Left lung (tissue), 10 donors: Measurements from ENCODE around the gene LAMA2. TPM values are rescaled to one million over a fixed set of nuclear protein-coding genes. Genes with fewer than 3 reads are reported as not detected.

Experiments
- ATAC-seq: fragments of 200-7000 bp; cut with Tn5 transposase; one replicate; pipeline ENCODE4 v1.9.1; 2020; ENCODE audit warnings: moderate library complexity
- DNase-seq, 4 donors: peaks; one replicate each; pipeline ENCODE4 v3.0.0-alpha.2; 2013 to 2020
- H3K27ac ChIP-seq, 2 donors: fragments of 200-600 bp; sonication (generic) in 1 of 2; one replicate each; pipeline versions ENCODE4 v1.5.0 to v1.8.0; 2020 to 2021
- H3K27me3 ChIP-seq, 2 donors: fragments of 200-600 bp; sonication (generic) in 1 of 2; one replicate each; pipeline versions ENCODE4 v1.5.0 to v1.8.0; 2020 to 2021
- H3K36me3 ChIP-seq, 2 donors: fragments of 200-600 bp; sonication (generic) in 1 of 2; one replicate each; pipeline versions ENCODE4 v1.5.0 to v1.8.0; 2020 to 2021
- H3K4me1 ChIP-seq, 2 donors: fragments of 200-600 bp; one replicate each; pipeline ENCODE4 v1.8.0; 2021
- H3K4me3 ChIP-seq, 2 donors: fragments of 200-600 bp; sonication (generic) in 1 of 2; one replicate each; pipeline versions ENCODE4 v1.5.0 to v1.8.0; 2020 to 2021; ENCODE audit warnings: mild to moderate bottlenecking in 1 of 2
- H3K9me3 ChIP-seq, 2 donors: fragments of 200-600 bp; sonication (generic) in 1 of 2; one replicate each; pipeline versions ENCODE4 v1.5.0 to v1.8.0; 2020 to 2021
- CTCF ChIP-seq, 2 donors: fragments of 200-600 bp; sonication (generic) in 1 of 2; IDR thresholded peaks; one replicate each; pipeline versions ENCODE4 v1.5.0 to v1.8.0; 2021; ENCODE audit warnings: antibody characterized with exemption in 2 of 2
- intact Hi-C, 2 donors: fragments of 100-400 bp; cut with DNase I; formaldehyde crosslinking; loops; one replicate each; pipeline versions ENCODE4 v1.11.2 to v1.14.2; 2022
- polyA plus RNA-seq, 6 donors: library from polyadenylated mRNA; unstranded; fragments of 120-200 nt; gene quantifications; one replicate each; pipeline ENCODE4 v1.2.1, GENCODE V29; 2013; ENCODE audit not compliant: insufficient read length in 6 of 6
- total RNA-seq, 2 donors: library from RNA; stranded (reverse); fragmentation: NEBNext Ultra II Directional; extraction: Animal tissue kit (Norgen Biotek cat#: 25700); gene quantifications; one replicate each; pipeline ENCODE4 v1.2.1, GENCODE V29; 2021
- donor health status: DM: no; HTN: yes; CAD: no.
- donor health status: DM: no; HTN: no; CAD: no.

Gene LAMA2
- total and polyA plus RNA-seq, 8 donors: 32.7 to 91.7 (median 64.7) TPM

GRCh38 chr6:129282019-129282418 is 399.1 kb downstream of the LAMA2 start:
- no peak overlapping the region for H3K27ac ChIP-seq
- intact Hi-C loops: no loop called here
- no peaks in the 10 kb centered on the region for H3K27me3 ChIP-seq
- H3K9me3 ChIP-seq: no peaks in the 10 kb centered on the region
- H3K4me1 ChIP-seq: peaks cover 0 to 5% of the 10 kb centered on the region in 2 donors
- H3K4me3 ChIP-seq: no peak overlapping the region
- ATAC-seq (no peak), DNase-seq (no peak)
- no peaks in the 10 kb centered on the region for H3K36me3 ChIP-seq
- TF ChIP-seq CTCF (IDR thresholded peaks at IDR 0.05): no peak

- intact Hi-C loops: no loop called here
- no peak for TF ChIP-seq CTCF (IDR thresholded peaks at IDR 0.05)
- Histone ChIP-seq H3K36me3 (no peaks in the 10 kb centered on the region), H3K27ac (no peak overlapping the region), H3K9me3 (no peaks in the 10 kb centered on the region), H3K4me3 (no peak overlapping the region), H3K4me1 (peaks cover 0 to 5% of the 10 kb centered on the region in 2 donors), H3K27me3 (no peaks in the 10 kb centered on the region)
- DNase-seq (no peak), ATAC-seq (no peak)
Measured at GRCh38 chr6:129284225-129284624, 401.3 kb downstream of the LAMA2 start.

- Histone ChIP-seq H3K9me3 (no peaks in the 10 kb centered on the region), H3K4me1 (no peaks in the 10 kb centered on the region), H3K4me3 (no peak overlapping the region), H3K36me3 (no peaks in the 10 kb centered on the region), H3K27ac (no peak overlapping the region), H3K27me3 (no peaks in the 10 kb centered on the region)
- intact Hi-C loops: no loop called here
- DNase-seq: no peak
- ATAC-seq: no peak
- no peak for TF ChIP-seq CTCF (IDR thresholded peaks at IDR 0.05)
Measured at GRCh38 chr6:129287231-129288177, 404.6 kb downstream of the LAMA2 start.

- ATAC-seq: no peak
Measured at GRCh38 chr6:129289442-129289841, 406.5 kb downstream of the LAMA2 start.

More at GRCh38 chr6:129289442-129289841, 406.5 kb downstream of the LAMA2 start:
- H3K4me1 ChIP-seq: no peaks in the 10 kb centered on the region
- no peak overlapping the region for H3K27ac ChIP-seq
- no peaks in the 10 kb centered on the region for H3K9me3 ChIP-seq
- TF ChIP-seq CTCF (IDR thresholded peaks at IDR 0.05): no peak
- DNase-seq: no peak
- no peaks in the 10 kb centered on the region for H3K36me3 ChIP-seq
- no peaks in the 10 kb centered on the region for H3K27me3 ChIP-seq
- H3K4me3 ChIP-seq: no peak overlapping the region
- intact Hi-C loops: no loop called here
